Mesenchymal stem cell (in vitro differentiated cells and primary cell): ENCODE data around the gene SOCS4.
A peak's percentile ranks its signal among the peaks of the same experiment; 100 is the strongest.

ENCODE experiments used
- DNase-seq: peaks from one replicate; pipeline ENCODE4 v3.0.0-alpha.2; 2013
- H2AFZ ChIP-seq: one replicate; pipeline ENCODE4 v1.6.1; 2013; ENCODE audit warnings: low read depth, mild to moderate bottlenecking, control low read depth, inconsistent platforms, low read length, moderate library complexity
- H2AK5ac ChIP-seq: 2 replicates; pipeline ENCODE4 v1.6.1; 2013; ENCODE audit warnings: low read length, moderate library complexity, mild to moderate bottlenecking, inconsistent platforms; ENCODE audit not compliant: severe bottlenecking
- H2BK120ac ChIP-seq: one replicate; pipeline ENCODE4 v1.6.1; 2013; ENCODE audit warnings: low read depth, mild to moderate bottlenecking, inconsistent platforms, low read length, moderate library complexity
- H2BK12ac ChIP-seq, 2 experiments: one replicate each; pipeline ENCODE4 v1.6.1; 2013; ENCODE audit warnings: inconsistent platforms in 2 of 2, low read length in 2 of 2, mild to moderate bottlenecking in 2 of 2, moderate library complexity in 2 of 2, control low read depth in 1 of 2
- H2BK15ac ChIP-seq: one replicate; pipeline ENCODE4 v1.6.1; 2013; ENCODE audit warnings: mild to moderate bottlenecking, low read depth, inconsistent platforms; ENCODE audit not compliant: poor library complexity, severe bottlenecking
- H2BK5ac ChIP-seq: 2 replicates; pipeline ENCODE4 v1.6.1; 2013; ENCODE audit warnings: low read depth, mild to moderate bottlenecking, low read length, control low read depth, inconsistent platforms; ENCODE audit not compliant: poor library complexity, severe bottlenecking
- H3K14ac ChIP-seq, 2 experiments: one replicate each; pipeline ENCODE4 v1.6.1; 2013; ENCODE audit warnings: inconsistent platforms in 2 of 2, low read length in 2 of 2, control low read depth in 1 of 2, mild to moderate bottlenecking in 1 of 2, moderate library complexity in 1 of 2
- H3K18ac ChIP-seq, 2 experiments: one replicate each; pipeline ENCODE4 v1.6.1; 2013; ENCODE audit warnings: inconsistent platforms in 2 of 2, low read length in 2 of 2, control low read depth in 1 of 2, low read depth in 1 of 2, mild to moderate bottlenecking in 1 of 2
- H3K23ac ChIP-seq, 2 experiments: one replicate each; pipeline ENCODE4 v1.6.1; 2013; ENCODE audit warnings: inconsistent platforms in 2 of 2, low read length in 2 of 2, mild to moderate bottlenecking in 2 of 2, moderate library complexity in 2 of 2, control low read depth in 1 of 2
- H3K27ac ChIP-seq: 2 replicates; pipeline ENCODE4 v1.5.1; 2013; ENCODE audit warnings: mild to moderate bottlenecking, moderate library complexity, low read length, control low read depth, inconsistent platforms; ENCODE audit not compliant: poor library complexity, severe bottlenecking
- H3K27me3 ChIP-seq, 2 experiments: 2 replicates each; pipeline versions ENCODE4 v1.6.1 to v1.7.0; 2013; ENCODE audit warnings: low read length in 2 of 2, mild to moderate bottlenecking in 2 of 2, moderate library complexity in 2 of 2, control low read depth in 1 of 2, inconsistent platforms in 1 of 2; ENCODE audit not compliant: control insufficient read depth in 1 of 2, insufficient read depth in 1 of 2
- H3K36me3 ChIP-seq, 2 experiments: 2 replicates each; pipeline versions ENCODE4 v1.6.1 to v1.7.0; 2013; ENCODE audit warnings: low read length in 2 of 2, control low read depth in 1 of 2, inconsistent platforms in 1 of 2, low read depth in 1 of 2, mild to moderate bottlenecking in 1 of 2; ENCODE audit not compliant: insufficient read depth in 2 of 2, control insufficient read depth in 1 of 2
- H3K4ac ChIP-seq, 2 experiments: one replicate each; pipeline ENCODE4 v1.6.1; 2013; ENCODE audit warnings: inconsistent platforms in 2 of 2, low read length in 2 of 2, mild to moderate bottlenecking in 2 of 2, moderate library complexity in 2 of 2, control low read depth in 1 of 2, low read depth in 1 of 2
- H3K4me1 ChIP-seq: 2 replicates; pipeline ENCODE4 v1.6.1; 2013; ENCODE audit warnings: low read depth, low read length, control low read depth; ENCODE audit not compliant: control insufficient read depth, insufficient read depth
- H3K4me2 ChIP-seq: 2 replicates; pipeline ENCODE4 v1.6.1; 2013; ENCODE audit warnings: low read length, mild to moderate bottlenecking, inconsistent platforms; ENCODE audit not compliant: poor library complexity, severe bottlenecking
- H3K4me3 ChIP-seq, 2 experiments: 2 replicates each; pipeline versions ENCODE4 v1.5.1 to v1.7.0; 2013; ENCODE audit warnings: low read length in 2 of 2, mild to moderate bottlenecking in 2 of 2, control low read depth in 1 of 2, low read depth in 1 of 2; ENCODE audit not compliant: insufficient read depth in 1 of 2
- H3K79me1 ChIP-seq: replicated peaks from 2 replicates; pipeline ENCODE4 v1.6.1; 2013; ENCODE audit warnings: mild to moderate bottlenecking, control low read depth, low read length, inconsistent platforms; ENCODE audit not compliant: poor library complexity, severe bottlenecking
- H3K9ac ChIP-seq: 2 replicates; pipeline ENCODE4 v1.7.0; 2013; ENCODE audit warnings: mild to moderate bottlenecking, low read length, moderate library complexity
- H3K9me3 ChIP-seq: 2 replicates; pipeline ENCODE4 v1.7.0; 2013; ENCODE audit warnings: mild to moderate bottlenecking, low read length; ENCODE audit not compliant: control insufficient read depth
- H4K8ac ChIP-seq: one replicate; pipeline ENCODE4 v1.6.1; 2013; ENCODE audit warnings: inconsistent platforms, mild to moderate bottlenecking, low read length, moderate library complexity
- H4K91ac ChIP-seq: one replicate; pipeline ENCODE4 v1.6.1; 2013; ENCODE audit warnings: mild to moderate bottlenecking, low read length, inconsistent platforms
- WGBS: methylation state at CpG from one replicate; pipeline ENCODE4 v1.1.7; 2013; ENCODE audit warnings: mixed read lengths; 5-methylcytosine and 5-hydroxymethylcytosine counted together

SOCS4 gene

GRCh38 chr14:55000381-55000780 is 26.7 kb upstream of the SOCS4 start:
- no peak overlapping the region for H3K4ac ChIP-seq
- H3K79me1 ChIP-seq = peaks cover 2% of the 10 kb centered on the region
- H3K36me3 ChIP-seq = peaks cover 3 to 36% of the 10 kb centered on the region in 2 experiments
- no peaks in the 10 kb centered on the region for H3K27me3 ChIP-seq
- H3K9ac ChIP-seq = no peak overlapping the region
- H2BK15ac ChIP-seq = no peak overlapping the region
- no peak overlapping the region for H3K14ac ChIP-seq
- DNase-seq = no peak
- no peak overlapping the region for H3K27ac ChIP-seq
- no peak overlapping the region for H3K23ac ChIP-seq
- no peak overlapping the region for H2BK120ac ChIP-seq
- no peak overlapping the region for H2BK5ac ChIP-seq
- H2BK12ac ChIP-seq = no peak overlapping the region
- no peaks in the 10 kb centered on the region for H3K4me1 ChIP-seq
- H3K18ac ChIP-seq = no peak overlapping the region
- H2AFZ ChIP-seq = no peak overlapping the region
- no peak overlapping the region for H3K4me2 ChIP-seq
- WGBS = no CpG with 5 or more reads among the region's 3 CpGs
- no peak overlapping the region for H3K4me3 ChIP-seq
- no peak overlapping the region for H4K91ac ChIP-seq
- no peaks in the 10 kb centered on the region for H3K9me3 ChIP-seq
- no peak overlapping the region for H4K8ac ChIP-seq
- no peak overlapping the region for H2AK5ac ChIP-seq

- Histone ChIP-seq H2BK120ac (no peak overlapping the region), H3K9me3 (no peaks in the 10 kb centered on the region), H4K91ac (no peak overlapping the region), H2AK5ac (no peak overlapping the region), H3K4me3 (no peak overlapping the region), H3K79me1 (no peaks in the 10 kb centered on the region), H2BK5ac (no peak overlapping the region), H3K27me3 (no peaks in the 10 kb centered on the region), H3K4me2 (no peak overlapping the region), H2AFZ (no peak overlapping the region), H3K36me3 (peaks cover 3 to 26% of the 10 kb centered on the region in 2 experiments), H3K4ac (no peak overlapping the region), H3K18ac (no peak overlapping the region), H3K27ac (no peak overlapping the region), H3K4me1 (no peaks in the 10 kb centered on the region), H3K14ac (no peak overlapping the region), H2BK15ac (no peak overlapping the region), H3K9ac (no peak overlapping the region), H3K23ac (no peak overlapping the region), H4K8ac (no peak overlapping the region), H2BK12ac (no peak overlapping the region)
- WGBS = 88% methylated on average over 4 of the region's 4 CpGs
- peak; percentile 8 for DNase-seq
Measured at GRCh38 chr14:55005071-55005470, 22.0 kb upstream of the SOCS4 start.

- Histone ChIP-seq H3K79me1 (peaks cover 17% of the 10 kb centered on the region), H3K4ac (no peak overlapping the region), H4K8ac (no peak overlapping the region), H3K9ac (no peak overlapping the region), H4K91ac (no peak overlapping the region), H3K4me2 (no peak overlapping the region), H3K27ac (no peak overlapping the region), H3K27me3 (no peaks in the 10 kb centered on the region), H3K18ac (no peak overlapping the region), H2AFZ (no peak overlapping the region), H3K36me3 (peaks cover 0 to 4% of the 10 kb centered on the region in 2 experiments), H2BK15ac (no peak overlapping the region), H3K4me1 (no peaks in the 10 kb centered on the region), H3K9me3 (no peaks in the 10 kb centered on the region), H3K4me3 (no peak overlapping the region), H3K23ac (no peak overlapping the region), H2BK12ac (no peak overlapping the region), H2BK120ac (no peak overlapping the region), H2AK5ac (no peak overlapping the region), H2BK5ac (no peak overlapping the region), H3K14ac (no peak overlapping the region)
- no peak for DNase-seq
- 73% methylated on average over 2 of the region's 2 CpGs for whole genome bisulfite sequencing
Measured at GRCh38 chr14:55015006-55015405, 12.0 kb upstream of the SOCS4 start.

GRCh38 chr14:55019968-55020554 is 7.0 kb upstream of the SOCS4 start:
- H3K4me3 ChIP-seq = no peak overlapping the region
- H3K9me3 ChIP-seq = no peaks in the 10 kb centered on the region
- no peak overlapping the region for H2BK5ac ChIP-seq
- peaks cover 20% of the 10 kb centered on the region for H3K79me1 ChIP-seq
- H2AFZ ChIP-seq = no peak overlapping the region
- H3K4ac ChIP-seq = no peak overlapping the region
- peak; percentile 14 for DNase-seq
- no peaks in the 10 kb centered on the region for H3K4me1 ChIP-seq
- H2BK15ac ChIP-seq = no peak overlapping the region
- H4K8ac ChIP-seq = no peak overlapping the region
- no peak overlapping the region for H2BK120ac ChIP-seq
- H2BK12ac ChIP-seq = no peak overlapping the region
- H2AK5ac ChIP-seq = no peak overlapping the region
- WGBS = 85% methylated on average over 2 of the region's 2 CpGs
- H3K23ac ChIP-seq = no peak overlapping the region
- no peak overlapping the region for H3K14ac ChIP-seq
- H3K36me3 ChIP-seq = peaks cover 3% of the 10 kb centered on the region in 2 experiments
- H3K18ac ChIP-seq = no peak overlapping the region
- no peak overlapping the region for H4K91ac ChIP-seq
- no peak overlapping the region for H3K27ac ChIP-seq
- H3K9ac ChIP-seq = no peak overlapping the region
- no peak overlapping the region for H3K4me2 ChIP-seq
- H3K27me3 ChIP-seq = no peaks in the 10 kb centered on the region
